AG04449 (cell line): ENCODE measurements around the gene TLL2.

Experiments used
- CTCF ChIA-PET: fragments of 350-600 bp; formaldehyde crosslinking; extraction: SDS; loops from one replicate; lab custom pipeline; 2021; ENCODE audit warnings: antibody characterized with exemption; lab: Yijun Ruan, JAX
- POLR2A ChIA-PET: fragments of 400-600, 350-600 bp; formaldehyde crosslinking; extraction: SDS; loops from one replicate; lab custom pipeline; 2020; ENCODE audit warnings: antibody characterized with exemption, inconsistent platforms; lab: Yijun Ruan, JAX
- DNase-seq: peaks from one replicate; pipeline ENCODE4 v3.0.0-alpha.2; 2010; ENCODE audit warnings: low read depth, low spot score
- H3K4me3 ChIP-seq: 2 replicates; pipeline ENCODE4 v1.5.1; 2011; ENCODE audit warnings: low read depth, mild to moderate bottlenecking, control low read depth, low read length
- TF ChIP-seq, protein P1 (sequence below): IDR thresholded peaks from one replicate; pipeline ENCODE4 v1.5.1; 2011; ENCODE audit warnings: mild to moderate bottlenecking, moderate library complexity, low read length, control low read depth, inconsistent platforms; ENCODE audit not compliant: insufficient read depth; ENCODE audit errors: missing control alignments

TLL2 gene

DNA sequence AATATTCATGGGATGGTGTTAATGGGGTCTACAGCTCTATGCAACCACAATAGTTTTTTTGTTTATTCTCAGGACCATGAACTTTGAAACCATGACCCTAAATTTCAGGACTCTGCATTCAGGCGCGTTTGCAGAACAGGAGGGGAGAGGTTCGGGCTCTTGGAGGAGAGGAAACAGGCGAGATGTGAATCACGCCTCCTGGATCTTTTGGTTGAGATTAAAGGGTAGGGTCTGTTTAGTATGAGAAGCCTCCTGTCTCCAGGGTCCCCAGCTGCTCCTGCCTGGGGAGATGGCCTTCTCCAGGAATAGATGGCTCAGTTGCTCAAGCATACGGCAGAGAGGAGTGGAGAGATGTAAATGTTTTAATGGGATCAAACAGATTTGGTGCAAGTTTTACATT is 18.2 kb downstream of the TLL2 start:
- no peak for DNase-seq
- TF ChIP-seq, protein P1, sequence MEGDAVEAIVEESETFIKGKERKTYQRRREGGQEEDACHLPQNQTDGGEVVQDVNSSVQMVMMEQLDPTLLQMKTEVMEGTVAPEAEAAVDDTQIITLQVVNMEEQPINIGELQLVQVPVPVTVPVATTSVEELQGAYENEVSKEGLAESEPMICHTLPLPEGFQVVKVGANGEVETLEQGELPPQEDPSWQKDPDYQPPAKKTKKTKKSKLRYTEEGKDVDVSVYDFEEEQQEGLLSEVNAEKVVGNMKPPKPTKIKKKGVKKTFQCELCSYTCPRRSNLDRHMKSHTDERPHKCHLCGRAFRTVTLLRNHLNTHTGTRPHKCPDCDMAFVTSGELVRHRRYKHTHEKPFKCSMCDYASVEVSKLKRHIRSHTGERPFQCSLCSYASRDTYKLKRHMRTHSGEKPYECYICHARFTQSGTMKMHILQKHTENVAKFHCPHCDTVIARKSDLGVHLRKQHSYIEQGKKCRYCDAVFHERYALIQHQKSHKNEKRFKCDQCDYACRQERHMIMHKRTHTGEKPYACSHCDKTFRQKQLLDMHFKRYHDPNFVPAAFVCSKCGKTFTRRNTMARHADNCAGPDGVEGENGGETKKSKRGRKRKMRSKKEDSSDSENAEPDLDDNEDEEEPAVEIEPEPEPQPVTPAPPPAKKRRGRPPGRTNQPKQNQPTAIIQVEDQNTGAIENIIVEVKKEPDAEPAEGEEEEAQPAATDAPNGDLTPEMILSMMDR, result no peak
- no peak overlapping the region for H3K4me3 ChIP-seq
- POLR2A ChIA-PET, result no interaction called here
- CTCF ChIA-PET, result interaction anchor here (1.7 to 5.2 kb wide), 2 partner anchors 16 to 156 kb away, joined by 4 to 45 read pairs; partner anchors contain the start of gene TLL2

DNA sequence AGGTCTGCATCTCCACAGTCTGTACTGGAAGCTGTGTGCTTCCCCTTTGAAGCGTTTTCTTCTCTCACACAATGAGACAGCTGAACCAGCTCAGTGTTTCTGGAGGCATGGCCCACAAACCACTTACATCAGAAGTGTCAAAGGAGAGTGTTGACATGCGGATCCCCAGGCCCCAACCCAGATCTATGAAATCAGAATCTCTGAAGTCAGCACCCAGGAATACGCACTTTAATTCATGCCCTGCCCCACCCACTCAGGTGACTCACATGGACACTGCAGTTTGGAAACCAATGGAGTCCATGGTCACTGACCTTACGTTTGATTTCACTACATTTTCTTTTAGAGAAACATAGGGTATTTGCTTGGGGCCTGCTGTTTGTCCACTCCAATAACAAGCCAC is 19.0 kb downstream of the TLL2 start:
- CTCF ChIA-PET, result interaction anchor here (1.7 to 5.2 kb wide), 2 partner anchors 17 to 156 kb away, joined by 4 to 45 read pairs; partner anchors contain the start of gene TLL2
- POLR2A ChIA-PET, result no interaction called here
- DNase-seq, result no peak
- H3K4me3 ChIP-seq, result no peak overlapping the region
- TF ChIP-seq, protein P1, result no peak

DNA sequence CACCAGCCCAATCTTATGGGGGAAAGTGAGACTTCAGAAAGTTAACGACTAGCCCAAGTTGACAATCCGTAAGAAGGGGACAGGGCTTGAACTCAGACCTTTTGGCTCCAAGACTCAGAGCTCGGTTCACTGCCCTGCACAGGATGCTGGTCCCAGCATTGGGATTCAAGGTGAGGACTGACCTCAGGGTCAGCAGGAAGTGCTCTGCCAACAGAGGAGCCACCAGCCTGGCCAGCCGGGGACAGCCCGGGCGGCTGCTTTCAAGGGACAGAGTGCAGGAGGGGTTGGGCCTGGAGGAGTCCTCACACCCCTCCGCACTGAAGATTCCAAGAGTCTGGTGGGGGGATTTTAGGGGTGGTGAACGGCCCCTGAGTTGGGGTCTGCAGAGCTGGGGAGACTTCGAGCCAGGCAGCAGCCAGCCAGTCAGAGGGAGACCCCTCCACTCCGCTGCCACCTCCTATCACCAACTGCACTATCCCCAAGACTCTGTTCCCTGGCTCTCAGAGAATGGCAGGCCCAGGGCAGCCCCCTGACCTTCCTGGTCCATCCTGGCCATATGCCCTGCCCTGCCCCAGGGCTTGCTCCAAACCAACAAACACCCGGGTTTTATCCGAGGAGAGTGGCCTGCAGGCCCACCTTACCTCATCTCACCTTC is 19.7 kb downstream of the TLL2 start:
- DNase-seq, result no peak
- TF ChIP-seq, protein P1, result no peak
- ChIA-PET CTCF (interaction anchor here (5.2 kb wide), 1 partner anchor 18 kb away, joined by 45 read pairs; the partner anchor contains the start of gene TLL2), POLR2A (no interaction called here)
- no peak overlapping the region for H3K4me3 ChIP-seq

DNA sequence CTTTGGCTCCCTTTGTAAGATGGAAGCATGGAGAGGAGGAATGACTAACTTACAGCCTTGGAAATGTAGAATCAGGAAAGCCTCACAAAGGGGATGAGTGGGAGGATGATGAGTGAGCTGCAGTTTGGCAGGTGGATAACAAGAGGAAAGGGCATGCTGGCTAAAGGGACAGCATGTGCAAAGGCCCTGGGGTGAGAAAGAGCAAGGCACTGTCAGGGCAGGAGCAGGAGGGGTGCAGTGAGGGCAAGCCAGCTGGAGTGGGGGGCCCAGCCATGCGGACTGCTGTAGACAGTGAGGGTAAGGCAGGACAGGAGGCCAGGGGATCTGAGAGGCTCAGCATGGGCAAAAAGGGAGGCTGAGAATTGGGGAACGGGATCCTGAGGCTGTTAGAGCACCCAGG is 20.5 kb downstream of the TLL2 start:
- POLR2A ChIA-PET, result no interaction called here
- H3K4me3 ChIP-seq, result no peak overlapping the region
- CTCF ChIA-PET, result no interaction called here
- TF ChIP-seq, protein P1, result no peak
- DNase-seq, result no peak

DNA sequence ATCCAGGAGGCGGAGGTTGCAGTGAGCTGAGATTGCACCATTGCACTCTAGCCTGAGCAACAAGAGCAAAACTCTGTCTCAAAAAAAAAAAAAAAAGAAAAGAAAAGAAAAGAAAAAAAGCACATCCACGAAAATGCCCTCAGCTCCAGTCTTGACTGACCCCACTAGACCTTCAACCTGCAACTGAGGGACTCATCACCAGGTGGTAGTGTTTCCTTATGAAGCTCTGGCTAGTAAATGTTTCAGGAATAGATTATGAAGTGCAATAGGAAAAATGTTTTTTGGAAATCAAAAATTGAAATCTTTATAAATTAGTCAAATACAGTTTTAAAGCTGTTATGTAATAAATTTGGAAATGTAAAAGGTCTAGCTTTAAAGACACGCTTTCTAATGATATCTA is 22.4 kb downstream of the TLL2 start:
- CTCF ChIA-PET, result interaction anchor here (0.7 to 2.7 kb wide), 7 partner anchors 10 to 116 kb away, joined by 3 to 17 read pairs (median 3); no protein-coding TSS in a partner anchor
- DNase-seq, result no peak

More for the DNA sequence above, 22.4 kb downstream of the TLL2 start:
- TF ChIP-seq, protein P1, result peak; percentile 19
- H3K4me3 ChIP-seq, result no peak overlapping the region
- POLR2A ChIA-PET, result no interaction called here
